B cell (primary cell): ENCODE results near the gene COA8.

Experiments
- EZH2 ChIP-seq: IDR thresholded peaks from 2 replicates; pipeline ENCODE4 v1.6.1; 2012; ENCODE audit warnings: borderline replicate concordance, low read depth, mild to moderate bottlenecking, moderate library complexity, low read length; ENCODE audit not compliant: insufficient read depth, poor library complexity, severe bottlenecking
- TF ChIP-seq, protein P1 (sequence below): fragments of 200-600 bp; IDR thresholded peaks from one replicate; pipeline ENCODE4 v1.8.0; 2022; ENCODE audit warnings: antibody characterized with exemption, mild to moderate bottlenecking

DNA sequence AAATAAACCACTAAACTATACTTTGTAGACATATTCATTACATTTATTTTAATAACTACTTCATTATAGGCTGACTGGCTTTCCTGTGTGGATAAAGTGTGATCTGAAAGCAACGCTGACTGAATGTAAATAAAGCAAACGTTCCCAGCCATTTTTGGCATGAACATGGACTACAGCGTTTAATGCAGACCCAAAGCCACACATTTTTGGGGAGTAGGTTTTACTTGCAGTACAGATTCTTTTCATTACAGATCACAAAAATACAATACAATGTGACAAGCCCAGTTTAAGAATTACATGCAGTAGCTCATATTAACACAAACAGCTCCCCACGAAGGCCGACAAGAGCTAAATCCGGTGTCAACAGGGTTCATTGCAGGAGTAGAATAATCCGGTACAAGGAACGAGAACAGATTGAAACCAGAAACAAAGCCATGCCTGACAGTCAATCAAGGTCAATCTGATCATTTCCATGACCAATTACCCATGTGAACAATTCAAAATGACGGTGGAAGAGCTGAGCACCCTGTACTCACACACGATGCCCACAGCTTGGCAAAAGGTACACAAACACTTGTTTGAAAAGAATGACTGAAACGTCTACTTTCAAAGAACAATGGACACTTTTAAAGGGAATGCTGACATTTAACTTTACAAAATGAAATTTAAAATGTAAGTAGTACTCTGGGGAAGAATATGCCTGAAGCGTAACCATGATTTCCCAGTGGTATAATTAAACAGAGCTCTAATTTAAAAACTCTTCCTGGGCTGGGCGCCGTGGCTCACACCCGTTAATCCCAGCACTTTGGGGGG lies 5.6 kb upstream of the COA8 start:
- TF ChIP-seq, protein P1, sequence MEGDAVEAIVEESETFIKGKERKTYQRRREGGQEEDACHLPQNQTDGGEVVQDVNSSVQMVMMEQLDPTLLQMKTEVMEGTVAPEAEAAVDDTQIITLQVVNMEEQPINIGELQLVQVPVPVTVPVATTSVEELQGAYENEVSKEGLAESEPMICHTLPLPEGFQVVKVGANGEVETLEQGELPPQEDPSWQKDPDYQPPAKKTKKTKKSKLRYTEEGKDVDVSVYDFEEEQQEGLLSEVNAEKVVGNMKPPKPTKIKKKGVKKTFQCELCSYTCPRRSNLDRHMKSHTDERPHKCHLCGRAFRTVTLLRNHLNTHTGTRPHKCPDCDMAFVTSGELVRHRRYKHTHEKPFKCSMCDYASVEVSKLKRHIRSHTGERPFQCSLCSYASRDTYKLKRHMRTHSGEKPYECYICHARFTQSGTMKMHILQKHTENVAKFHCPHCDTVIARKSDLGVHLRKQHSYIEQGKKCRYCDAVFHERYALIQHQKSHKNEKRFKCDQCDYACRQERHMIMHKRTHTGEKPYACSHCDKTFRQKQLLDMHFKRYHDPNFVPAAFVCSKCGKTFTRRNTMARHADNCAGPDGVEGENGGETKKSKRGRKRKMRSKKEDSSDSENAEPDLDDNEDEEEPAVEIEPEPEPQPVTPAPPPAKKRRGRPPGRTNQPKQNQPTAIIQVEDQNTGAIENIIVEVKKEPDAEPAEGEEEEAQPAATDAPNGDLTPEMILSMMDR: no peak
- TF ChIP-seq EZH2: no peak
